H1 (cell line): Measurements from ENCODE around the gene TLCD2. TPM values are rescaled to one million over a fixed set of nuclear protein-coding genes. Genes with fewer than 3 reads are reported as not detected.

Source experiments
- CEBPB ChIP-seq: IDR thresholded peaks from 2 replicates; pipeline ENCODE4 v1.6.1; 2012; ENCODE audit warnings: low read depth, low read length
- HDAC2 ChIP-seq, 2 experiments: fragments of 300-600 bp in 1 of 2; sonication (generic) in 1 of 2; IDR thresholded peaks; 2 replicates each; pipeline ENCODE4 v1.6.1; 2011 to 2012; ENCODE audit warnings: low read depth in 2 of 2, low read length in 2 of 2, mild to moderate bottlenecking in 2 of 2, moderate library complexity in 2 of 2, borderline replicate concordance in 1 of 2, inconsistent platforms in 1 of 2
- NRF1 ChIP-seq: IDR thresholded peaks from 2 replicates; pipeline ENCODE4 v1.6.1; 2011; ENCODE audit warnings: mild to moderate bottlenecking, low read depth, low read length, improper control_type of control experiment
- polyA plus RNA-seq, 7 experiments: library from polyadenylated mRNA; depleted of rRNA in 3 of 7; stranded (reverse) in 5 of 7; unstranded in 2 of 7; fragments of >200 nt in 5 of 7; fragments of 200-250 nt in 2 of 7; gene quantifications; 1 replicate in 5 of 7; 2 replicates in 1 of 7; 4 replicates in 1 of 7; pipeline versions ENCODE4 v1.2.1 to v1.2.3, GENCODE V29; 2011 to 2013; ENCODE audit warnings: missing spikeins in 2 of 7, mixed read lengths in 2 of 7
- total RNA-seq: library from RNA; stranded (reverse); fragmentation: NEBNext Ultra II Directional; extraction: Animal tissue kit (Norgen Biotek cat#: 25700); gene quantifications from 2 replicates; pipeline ENCODE4 v1.2.1, GENCODE V29; 2021
- TF ChIP-seq, protein P1 (sequence below): IDR thresholded peaks from 2 replicates; pipeline ENCODE4 v1.6.1; 2012; ENCODE audit warnings: low read length, inconsistent platforms

Gene TLCD2
- total and polyA plus RNA-seq, 2 of the 8 experiments (the other 6 are each of a cell fraction or from before 2014, with no cell fraction given), result 0.47 to 1.4 TPM

GRCh38 chr17:1676401-1676800 lies 33.8 kb downstream of the TLCD2 start (continued):
- TF ChIP-seq NRF1 (no peak), HDAC2 (IDR thresholded peaks at IDR 0.05; ENCODE audit: borderline replicate concordance in 1 of 2, low read depth in 2 of 2, low read length in 2 of 2) (no peak), CEBPB (no peak)
- TF ChIP-seq, protein P1, sequence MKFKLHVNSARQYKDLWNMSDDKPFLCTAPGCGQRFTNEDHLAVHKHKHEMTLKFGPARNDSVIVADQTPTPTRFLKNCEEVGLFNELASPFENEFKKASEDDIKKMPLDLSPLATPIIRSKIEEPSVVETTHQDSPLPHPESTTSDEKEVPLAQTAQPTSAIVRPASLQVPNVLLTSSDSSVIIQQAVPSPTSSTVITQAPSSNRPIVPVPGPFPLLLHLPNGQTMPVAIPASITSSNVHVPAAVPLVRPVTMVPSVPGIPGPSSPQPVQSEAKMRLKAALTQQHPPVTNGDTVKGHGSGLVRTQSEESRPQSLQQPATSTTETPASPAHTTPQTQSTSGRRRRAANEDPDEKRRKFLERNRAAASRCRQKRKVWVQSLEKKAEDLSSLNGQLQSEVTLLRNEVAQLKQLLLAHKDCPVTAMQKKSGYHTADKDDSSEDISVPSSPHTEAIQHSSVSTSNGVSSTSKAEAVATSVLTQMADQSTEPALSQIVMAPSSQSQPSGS, result no peak
